Dermis microvascular lymphatic vessel endothelial cell (primary cell): ENCODE results near the gene DDR2. TPM values are rescaled to one million over a fixed set of nuclear protein-coding genes. Genes with fewer than 3 reads are reported as not detected.
"Not testable (repeated sequence)": the region's sequence is repeated elsewhere in the genome, so short reads cannot be mapped to it uniquely, and the experiment has no call there.

Experiments used
- DNase-seq, 2 donors: peaks; one replicate each; pipeline versions ENCODE4 v3.0.0 to v3.0.0-alpha.2; 2010; ENCODE audit warnings: low read depth in 2 of 2
- total RNA-seq: library from RNA; depleted of rRNA; stranded (reverse); fragments of >200 nt; gene quantifications from 2 replicates; pipeline ENCODE4 v1.2.1, GENCODE V29; 2014

The DDR2 gene
- total RNA-seq, 1 donor from 2014 or later = 10.8 TPM

DNA sequence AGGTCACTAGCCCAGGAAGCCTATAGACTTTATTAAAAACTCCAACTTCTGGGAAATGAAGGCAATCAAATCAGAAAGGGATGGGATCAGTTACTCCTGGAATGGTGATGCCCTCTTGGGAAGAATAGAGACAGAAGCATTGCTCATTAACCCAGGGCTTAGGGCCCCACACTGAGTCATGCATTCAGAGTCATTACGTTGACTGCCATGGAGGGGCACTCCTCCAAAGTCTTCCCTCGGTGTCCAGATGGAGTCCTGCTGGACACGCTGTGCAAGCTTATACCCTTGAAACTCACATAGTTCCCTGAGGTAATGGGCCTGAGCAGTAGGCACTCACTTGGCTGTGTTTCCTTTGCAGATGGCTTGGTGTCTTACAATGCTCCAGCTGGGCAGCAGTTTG lies 123.0 kb downstream of the DDR2 start:
- no peak for DNase-seq

DNA sequence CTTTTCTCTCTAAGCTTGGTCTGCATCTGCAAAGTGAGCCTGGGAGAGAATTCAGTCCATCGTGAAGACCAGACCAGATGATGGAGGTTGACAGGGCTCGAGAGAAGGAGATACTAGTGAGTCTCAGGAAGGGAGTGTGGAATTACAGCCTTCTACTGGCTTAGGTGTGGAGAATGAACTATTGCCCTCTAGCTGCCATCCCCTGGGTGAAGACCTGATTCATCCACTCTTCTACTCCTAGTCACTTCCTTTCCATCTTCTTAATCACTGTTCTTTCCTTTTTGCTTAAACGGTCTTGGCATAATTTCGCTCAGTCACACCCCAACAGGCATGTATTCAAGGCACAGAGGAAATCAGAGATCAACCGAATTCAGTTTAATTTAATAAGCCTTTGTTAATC lies 124.3 kb downstream of the DDR2 start:
- peak in 1 of 2 donors; percentile 40 for DNase-seq

DNA sequence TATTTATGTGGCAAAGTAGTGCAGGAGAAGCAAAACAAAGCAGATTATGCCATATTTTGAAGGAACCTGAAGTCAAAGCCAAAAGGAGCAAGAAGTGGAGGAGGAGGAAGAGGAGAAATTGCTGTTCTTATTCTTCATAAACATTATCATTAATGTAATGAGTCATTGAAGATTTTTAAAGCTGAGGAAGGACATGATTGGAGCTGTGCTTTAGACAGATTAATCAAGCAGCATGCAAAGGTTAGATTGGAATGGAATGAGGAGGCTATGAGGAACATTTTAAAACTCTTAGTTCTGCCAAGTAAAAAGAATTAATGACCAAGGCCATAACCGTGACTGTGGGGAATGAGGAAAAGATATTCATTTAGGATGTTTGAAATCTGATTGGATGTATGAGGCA lies 125.2 kb downstream of the DDR2 start:
- no peak for DNase-seq

DNA sequence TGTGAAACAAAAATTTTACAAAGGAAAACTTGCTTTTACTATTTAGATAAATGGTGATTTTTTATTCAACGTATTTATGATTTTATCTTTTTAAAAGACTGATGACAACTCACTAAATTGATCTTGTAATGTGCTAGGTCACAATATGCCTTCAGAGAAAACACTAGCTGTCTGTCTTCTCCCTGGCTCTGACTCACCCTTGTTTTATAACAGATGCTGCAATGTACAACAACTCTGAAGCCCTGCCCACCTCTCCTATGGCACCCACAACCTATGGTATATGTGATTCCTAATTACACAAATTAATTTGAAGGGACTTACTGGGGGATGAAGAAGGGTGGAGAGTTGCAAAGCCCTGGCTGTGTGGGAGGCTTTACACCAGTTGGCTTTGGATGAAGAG lies 133.5 kb downstream of the DDR2 start:
- no peak for DNase-seq

DNA sequence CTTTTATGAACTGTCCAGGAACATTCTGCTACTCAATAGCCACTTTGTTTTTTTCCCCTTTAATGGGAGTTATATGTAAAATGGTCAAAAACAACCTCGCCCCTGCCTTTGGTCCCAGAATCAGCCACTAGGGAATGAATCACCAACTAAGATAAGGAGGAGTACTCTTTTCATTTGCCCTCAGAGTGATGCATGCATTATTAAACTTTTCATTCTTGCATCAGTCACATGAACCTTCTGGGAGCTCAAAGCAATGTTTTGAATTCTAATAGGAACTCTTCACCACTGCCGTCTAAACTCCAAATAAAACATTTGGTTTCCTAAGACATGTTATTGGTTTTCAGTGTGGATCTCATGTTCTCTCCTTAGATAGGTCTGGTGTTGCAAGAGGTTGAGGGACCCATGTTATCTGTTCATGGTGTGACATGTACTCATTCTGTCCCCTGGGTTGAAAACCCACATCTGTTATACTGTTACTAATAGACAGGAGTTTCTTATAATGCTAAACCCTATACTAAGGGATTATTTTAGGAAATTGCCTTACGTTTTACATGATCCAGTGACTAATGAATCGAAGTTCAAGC lies 140.4 kb downstream of the DDR2 start:
- no peak for DNase-seq

DNA sequence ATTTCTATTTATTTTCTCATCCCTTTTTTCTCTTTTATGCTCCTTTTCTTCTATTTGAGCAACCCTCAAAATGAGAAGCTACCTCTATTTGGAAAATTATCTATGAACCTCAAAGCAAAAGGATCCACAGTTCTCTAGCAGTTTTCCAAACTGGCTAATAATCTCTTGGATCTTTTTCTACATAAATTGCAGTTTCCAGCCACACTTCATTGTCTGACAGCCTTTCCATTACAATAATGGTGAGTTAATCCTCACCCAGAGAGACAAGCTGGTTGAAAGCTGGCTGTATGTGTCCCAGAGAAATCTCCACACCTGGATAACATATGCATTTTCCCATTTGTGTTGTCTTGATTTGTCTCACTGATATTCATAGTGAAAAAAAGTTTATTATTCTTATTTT lies 141.7 kb downstream of the DDR2 start:
- no peak for DNase-seq

DNA sequence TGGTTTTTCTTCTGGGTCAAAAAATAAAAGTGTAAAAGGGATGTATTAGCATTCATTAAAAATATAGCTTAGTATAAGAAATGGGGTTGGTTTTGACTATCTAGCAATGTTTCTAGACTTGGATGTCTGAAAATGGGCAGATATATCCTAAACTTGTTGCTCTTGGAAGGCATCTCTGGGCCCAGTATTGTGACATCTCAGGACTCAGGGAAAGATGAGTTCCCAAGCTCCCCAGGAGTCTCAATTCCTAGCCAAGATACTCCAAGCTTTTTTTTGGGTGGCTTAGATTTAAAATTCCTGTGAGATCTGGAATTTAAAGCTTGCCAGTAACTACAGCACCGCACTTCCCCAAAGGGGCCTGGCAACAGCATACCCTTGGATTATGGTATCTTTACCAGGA lies 146.8 kb downstream of the DDR2 start:
- DNase-seq = no peak

DNA sequence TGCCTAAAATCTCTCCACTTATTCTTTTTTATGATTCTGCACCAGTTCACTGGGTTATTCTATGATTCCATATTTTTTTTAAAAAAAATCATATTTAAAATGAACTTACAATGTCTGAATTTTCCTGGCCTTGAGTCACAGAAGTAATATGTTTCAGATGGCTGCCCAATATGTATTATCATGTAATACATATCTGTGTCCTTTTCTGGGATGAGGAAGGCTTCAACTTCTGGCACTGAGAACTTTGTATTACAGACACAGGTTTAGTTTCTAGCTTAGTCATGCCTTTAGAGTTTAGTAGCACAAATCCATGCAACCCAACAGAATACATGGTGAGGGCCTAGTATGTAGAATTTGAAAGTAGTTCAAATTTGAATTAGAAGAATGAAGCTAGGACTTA lies 150.4 kb downstream of the DDR2 start:
- no peak for DNase-seq

DNA sequence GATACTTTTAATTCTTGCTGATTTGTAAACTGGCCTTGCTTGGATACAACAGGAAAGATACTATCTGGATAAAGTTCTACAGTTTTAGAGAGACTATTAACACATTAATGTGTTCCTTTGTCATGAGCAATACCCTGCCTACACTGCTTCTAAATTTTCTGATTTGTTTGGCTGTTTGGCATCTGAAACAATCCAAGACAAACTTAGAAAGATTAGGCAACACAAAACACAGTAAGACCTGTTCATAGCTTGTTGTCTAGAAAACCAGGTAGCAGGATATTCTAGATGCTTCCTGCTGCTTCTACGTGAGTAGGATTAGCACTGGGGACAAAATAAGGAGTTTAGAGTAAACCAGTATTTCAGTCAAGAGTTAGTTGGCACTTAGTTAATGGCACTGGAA lies 152.7 kb downstream of the DDR2 start:
- not testable (repeated sequence) for DNase-seq

DNA sequence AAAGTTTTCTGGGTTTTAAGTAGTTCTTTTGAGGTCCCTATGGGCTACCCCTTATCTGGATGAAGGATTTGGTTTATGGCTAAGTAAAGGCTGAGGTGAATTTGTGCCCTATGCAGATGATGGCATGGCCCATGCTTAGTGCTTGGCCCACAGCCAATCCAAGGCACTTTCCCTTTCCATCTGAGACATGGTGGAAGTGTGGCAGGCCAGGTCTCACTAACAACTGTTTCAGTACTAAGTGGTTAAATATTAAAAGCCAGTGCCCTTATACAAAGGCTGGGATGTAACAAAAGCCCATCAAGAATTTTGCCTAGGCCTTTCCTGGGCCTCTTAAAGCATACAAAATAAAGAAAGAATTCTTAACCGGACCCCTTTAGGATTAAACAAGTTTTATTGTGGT lies 156.5 kb downstream of the DDR2 start:
- DNase-seq = not testable (repeated sequence)

DNA sequence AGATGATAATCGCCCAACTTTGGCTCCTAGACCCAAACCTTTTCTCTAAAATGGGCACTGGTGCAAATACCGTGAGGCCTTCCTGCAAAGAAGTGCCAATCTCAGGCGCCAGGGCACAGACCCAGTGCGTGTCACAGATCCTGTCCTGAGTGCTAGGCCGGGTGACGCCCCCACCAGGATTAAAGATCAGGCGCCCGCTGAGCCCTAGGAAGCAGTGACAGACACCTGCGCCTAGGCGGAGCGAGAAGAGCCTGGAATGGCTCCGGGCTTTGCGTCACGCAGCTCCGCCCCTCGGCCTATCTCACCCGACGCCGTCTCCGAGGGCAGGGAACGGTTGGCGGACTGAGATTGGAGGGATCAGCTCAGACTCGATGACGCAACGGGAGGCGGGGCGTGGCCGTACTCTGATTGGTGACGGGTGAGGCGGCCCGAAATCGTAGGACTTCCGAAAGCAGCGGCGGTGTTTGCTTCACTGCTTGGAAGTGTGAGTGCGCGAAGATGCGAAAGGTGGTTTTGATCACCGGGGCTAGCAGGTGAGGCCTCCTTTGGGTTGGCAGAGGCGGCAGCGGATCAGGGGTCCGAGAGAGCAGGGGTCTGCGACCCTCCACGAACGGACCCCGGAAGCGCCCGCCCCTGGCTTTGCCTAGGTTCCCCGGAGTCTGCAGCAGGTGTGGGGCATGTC lies 158.2 kb downstream of the DDR2 start, which contains the start of gene HSD17B7:
Gene HSD17B7 (plus strand): TSS at position 400 of the 682 bp plus-strand sequence. CDS start 99 bp downstream, at position 499.
- peak; percentile 41 to 78 for DNase-seq

DNA sequence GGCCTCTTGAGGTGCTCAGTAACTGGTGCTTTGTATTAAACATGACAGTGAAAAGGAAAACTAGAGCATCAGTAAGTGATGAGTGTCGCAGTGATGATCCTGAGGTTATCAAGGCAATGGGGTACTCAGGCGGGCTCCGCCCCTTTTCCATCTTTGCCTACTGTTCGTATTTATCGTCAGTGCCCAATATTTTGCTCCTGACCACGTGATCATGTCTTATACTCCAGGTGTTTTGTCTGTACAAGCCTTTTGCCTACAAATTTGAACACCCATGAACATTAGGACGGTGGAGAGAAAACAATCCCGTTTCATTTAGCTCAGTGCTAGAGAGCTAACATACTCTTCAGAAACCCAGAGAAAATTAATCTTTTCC lies 158.7 kb downstream of the DDR2 start:
- DNase-seq = peak in 1 of 2 donors; percentile 17

DNA sequence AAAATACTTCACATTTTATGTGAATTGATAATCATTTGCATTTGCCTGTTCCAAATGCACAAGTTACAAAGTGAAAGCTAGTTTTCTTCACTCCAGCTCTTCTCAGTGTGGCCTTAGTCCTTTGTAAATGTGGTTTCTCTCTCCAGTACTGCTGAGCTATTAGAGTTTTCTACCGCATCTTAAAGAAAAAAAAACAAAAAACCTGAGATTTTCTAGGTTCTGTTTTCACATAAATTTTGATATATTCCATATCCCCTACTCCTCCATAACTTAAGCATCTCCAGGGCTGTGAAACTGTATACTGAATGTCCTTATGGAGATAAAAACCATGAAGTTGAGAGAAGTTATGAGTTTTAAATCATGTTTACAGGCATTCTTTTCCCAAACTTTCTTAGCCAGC lies 162.0 kb downstream of the DDR2 start:
- not testable (repeated sequence) for DNase-seq

DNA sequence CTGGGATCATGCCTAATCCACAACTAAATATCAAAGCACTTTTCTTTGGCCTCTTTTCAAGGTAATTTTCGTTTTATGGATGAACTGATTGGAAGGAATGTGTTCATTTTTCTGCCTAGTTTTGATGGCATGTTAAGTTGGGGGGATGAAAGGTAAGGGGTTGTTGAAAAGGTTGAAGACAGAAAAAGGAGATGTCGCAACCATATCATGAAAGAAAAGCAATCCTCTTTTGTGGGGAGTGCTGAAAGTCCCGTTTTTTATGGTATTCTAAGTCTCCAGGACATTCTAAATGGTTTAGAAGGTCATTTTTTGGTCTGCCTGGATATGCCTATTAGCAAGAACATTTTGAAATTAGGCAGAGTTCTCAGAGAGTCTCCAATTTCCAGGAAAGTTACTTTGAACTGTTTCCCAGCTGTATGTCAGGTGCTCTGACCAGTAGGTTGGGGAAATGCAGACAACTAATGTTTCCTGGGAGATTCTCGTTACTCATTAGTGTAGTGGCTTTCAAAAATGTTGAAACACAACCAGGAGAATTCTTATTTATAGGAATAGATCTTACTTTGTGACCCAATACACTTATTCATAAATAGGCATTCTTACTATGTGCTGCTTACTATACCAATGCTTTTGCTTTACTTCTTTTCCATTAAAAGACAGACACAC lies 164.5 kb downstream of the DDR2 start:
- DNase-seq = not testable (repeated sequence)

DNA sequence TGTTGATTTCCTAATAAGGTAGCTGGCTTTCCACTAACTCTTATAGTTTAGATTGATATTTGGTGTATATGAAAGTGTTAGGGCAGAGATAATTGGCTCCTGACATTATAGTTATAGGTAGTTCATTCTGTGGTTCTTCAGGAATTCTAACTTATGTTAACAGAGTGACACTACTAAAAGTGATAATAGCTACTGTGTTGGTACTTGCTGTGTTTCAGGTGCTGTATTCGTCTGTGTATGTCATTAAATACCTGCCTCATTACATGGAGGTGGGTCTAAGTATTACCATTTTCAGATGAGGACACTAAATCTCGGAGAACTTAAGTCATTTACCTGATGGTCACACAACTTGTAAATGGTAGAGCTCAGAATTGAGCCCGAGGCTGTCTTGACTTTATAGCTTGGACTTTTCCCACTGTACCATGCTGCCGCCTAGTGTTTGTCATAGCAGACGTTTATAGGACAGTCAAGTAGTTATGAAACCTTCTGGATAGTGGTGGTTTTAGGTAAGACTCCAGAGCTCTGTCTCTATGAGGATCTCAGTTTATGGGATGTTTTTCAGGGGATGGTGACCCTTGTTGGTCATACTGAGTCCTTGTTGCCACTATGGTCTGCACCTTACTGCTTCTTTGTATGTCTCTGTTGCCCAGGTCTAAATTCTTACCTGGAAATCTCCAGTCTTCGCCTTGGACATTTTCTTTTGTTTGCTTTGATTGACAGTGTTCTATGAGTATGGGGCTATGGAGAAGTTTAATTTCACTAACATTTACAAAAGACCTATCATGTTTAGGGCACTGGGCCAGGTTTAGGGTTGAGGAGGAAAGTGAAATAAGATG lies 167.9 kb downstream of the DDR2 start:
- DNase-seq = peak; percentile 63 to 77

DNA sequence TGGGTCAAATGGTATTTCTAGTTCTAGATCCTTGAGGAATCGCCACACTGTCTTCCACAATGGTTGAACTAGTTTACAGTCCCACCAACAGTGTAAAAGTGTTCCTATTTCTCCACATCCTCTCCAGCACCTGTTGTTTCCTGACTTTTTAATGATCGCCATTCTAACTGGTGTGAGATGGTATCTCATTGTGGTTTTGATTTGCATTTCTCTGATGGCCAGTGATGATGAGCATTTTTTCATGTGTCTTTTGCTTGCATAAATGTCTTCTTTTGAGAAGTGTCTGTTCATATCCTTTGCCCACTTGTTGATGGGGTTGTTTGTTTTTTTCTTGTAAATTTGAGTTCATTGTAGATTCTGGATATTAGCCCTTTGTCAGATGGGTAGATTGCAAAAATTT lies 175.2 kb downstream of the DDR2 start:
- DNase-seq = not testable (repeated sequence)

DNA sequence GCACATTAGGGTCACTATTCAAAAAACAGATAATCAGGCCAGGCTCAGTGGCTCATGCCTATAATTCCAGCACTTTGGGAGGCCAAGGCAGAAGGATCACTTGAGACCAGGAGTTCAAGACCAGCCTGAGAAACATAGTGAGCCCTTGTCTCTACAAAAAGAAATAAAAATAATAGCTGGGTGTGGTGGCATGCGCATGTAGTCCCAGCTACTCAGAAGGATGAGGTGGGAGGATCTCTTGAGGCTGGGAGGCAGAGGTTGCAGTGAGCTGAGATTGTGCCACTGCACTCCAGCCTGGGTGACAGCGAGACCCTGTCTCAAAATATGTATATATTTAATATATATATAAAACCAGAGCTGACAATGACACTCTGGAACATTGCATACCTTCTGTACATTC lies 180.1 kb downstream of the DDR2 start:
- not testable (repeated sequence) for DNase-seq

DNA sequence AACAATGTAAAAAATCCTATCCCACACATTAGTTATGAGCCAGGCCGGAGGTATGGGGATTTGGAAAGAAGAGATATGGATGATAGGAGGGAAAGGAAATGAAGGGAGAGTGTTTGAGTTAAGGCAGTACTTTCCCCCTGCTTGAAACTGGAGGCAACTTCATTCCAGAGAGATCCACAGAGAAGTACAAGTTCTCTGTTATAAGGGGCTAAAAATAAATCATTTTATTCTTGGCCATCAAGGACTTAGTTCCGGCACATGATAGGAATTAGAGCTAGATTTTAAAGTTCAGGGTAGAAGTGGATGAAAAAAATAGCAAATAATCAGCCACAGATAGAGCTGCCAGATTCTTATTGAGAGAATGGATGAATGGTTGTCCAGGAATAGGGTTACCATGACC lies 185.9 kb downstream of the DDR2 start:
- DNase-seq = not testable (repeated sequence)

DNA sequence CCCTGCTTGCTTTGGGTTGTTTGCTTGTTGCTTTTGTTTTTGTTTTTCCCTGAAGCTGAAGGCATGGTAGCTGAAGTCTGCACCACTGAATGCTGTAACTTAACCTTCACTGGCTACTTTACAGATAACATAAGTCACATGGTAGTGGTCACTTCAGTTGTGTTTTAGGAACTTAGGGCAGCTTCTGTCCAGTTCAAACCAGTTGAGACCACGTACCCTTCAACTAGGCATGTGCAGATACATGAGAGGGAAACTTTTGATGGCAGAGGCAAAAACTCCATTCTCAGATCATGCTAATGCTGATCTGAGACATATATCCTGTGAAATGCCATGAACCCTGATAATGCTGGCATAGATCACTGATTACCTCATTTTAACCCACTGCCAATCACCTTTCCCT lies 186.4 kb downstream of the DDR2 start:
- not testable (repeated sequence) for DNase-seq

DNA sequence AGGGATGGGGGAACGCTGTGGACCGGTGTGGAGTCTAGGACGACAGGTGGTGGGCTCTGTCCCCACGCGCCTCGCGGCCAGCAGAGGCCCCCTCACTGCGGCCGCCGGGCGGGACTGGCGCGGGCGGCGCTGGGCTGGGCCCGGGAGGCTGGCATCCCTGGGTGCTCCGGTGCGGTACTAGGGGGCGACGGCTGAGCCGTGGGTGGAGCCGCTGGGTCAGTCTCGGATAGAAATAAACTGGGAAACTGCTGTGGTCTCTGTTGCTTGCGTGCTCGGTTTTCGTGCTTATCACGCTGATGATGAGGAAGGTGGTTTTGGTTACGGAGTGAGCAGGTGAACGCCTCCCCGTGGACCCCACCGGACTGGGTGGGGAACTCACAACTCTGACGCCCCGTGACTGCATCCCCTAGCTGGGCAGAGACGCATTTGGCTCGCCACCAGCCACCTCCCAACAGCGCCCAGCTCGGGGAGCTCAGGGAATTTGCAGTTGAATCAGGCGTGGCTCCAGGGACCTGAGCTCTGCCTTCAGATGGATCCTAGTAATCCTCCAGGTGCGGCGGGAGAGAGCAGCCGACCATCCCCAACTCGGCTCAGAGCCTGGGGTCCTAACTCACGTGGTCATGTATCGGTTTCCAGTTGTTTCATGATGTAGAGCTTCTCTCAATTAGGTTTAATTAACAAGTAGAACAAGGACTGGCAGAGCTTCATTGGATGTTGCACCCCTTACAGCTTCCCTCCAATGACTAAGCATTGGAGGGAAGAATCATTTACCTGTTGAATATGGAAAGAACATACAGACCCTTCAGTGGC lies 190.3 kb downstream of the DDR2 start:
- DNase-seq = peak in 1 of 2 donors; percentile 22

DNA sequence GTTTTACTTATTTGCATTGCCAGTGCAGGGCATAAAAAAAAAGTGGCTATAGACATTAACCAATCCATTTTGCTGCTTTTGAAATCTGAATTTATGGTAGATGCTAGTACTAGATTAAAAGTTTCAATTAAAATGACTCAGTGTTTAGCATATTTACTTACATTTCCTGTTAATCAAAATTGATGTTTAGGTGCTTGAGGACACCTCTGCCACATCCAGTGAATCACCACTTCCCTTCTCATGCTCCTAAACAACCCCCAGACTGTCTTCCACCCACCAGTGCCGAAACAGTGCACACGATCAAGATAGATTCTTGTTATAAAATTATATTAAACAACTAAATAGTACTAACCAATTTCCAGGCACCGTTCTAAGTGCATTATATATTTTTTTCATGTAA lies 191.0 kb downstream of the DDR2 start:
- peak in 1 of 2 donors; percentile 58 for DNase-seq
